HT1080 (cell line): Measurements from ENCODE around the gene PTGFR. TPM values are rescaled to one million over a fixed set of nuclear protein-coding genes. Genes with fewer than 3 reads are reported as not detected.

ENCODE experiments used
- DNase-seq: peaks from one replicate; pipeline ENCODE4 v3.0.0-alpha.2; 2015; ENCODE audit warnings: low read depth
- total RNA-seq: library from RNA; depleted of rRNA; stranded (reverse); fragments of >200 nt; shearing (Covaris generic); gene quantifications from 2 replicates; pipeline ENCODE4 v1.2.3, GENCODE V29; 2014; rRNA removed

PTGFR gene
- total RNA-seq, 1 experiment from 2014 or later, result 3.1 TPM

DNA sequence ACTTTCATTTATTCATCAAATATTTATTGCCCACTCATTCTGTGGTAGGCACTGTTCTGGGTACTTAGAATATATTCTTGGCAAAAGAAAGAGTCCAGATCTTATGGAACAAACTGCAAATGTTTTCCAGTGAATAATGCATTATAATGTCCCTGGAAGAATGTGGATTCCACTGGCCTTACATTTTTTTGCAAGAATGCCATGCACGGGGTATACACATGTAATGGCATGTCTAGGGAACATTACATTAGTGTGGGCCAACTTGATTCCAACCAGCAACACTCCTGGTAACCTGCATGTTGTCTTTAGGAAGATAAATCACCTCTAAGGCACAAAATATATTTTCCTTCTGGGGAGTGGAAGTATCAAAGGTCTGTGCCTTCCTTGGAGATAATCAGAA lies 96.4 kb downstream of the PTGFR start:
- DNase-seq, result no peak

Other genes starting within 250 kb of the PTGFR start
- not detected in 2 replicates for gene IFI44L, start 129.5 kb downstream of the PTGFR start, total RNA-seq
- 3.9 and 6.5 TPM in 2 replicates for gene IFI44, start 158.9 kb downstream of the PTGFR start, total RNA-seq